Tibial artery (tissue), 4 donors: Measurements from ENCODE around the gene PLCD4.

ENCODE experiments used
- DNase-seq, 2 donors: peaks; one replicate each; pipeline ENCODE4 v3.0.0-alpha.2; 2019
- H3K27ac ChIP-seq, 2 donors: fragments of 200-600 bp; sonication (generic) in 1 of 2; 1 replicate in 1 of 2; 2 replicates in 1 of 2; pipeline ENCODE4 v1.5.1; 2018 to 2019; ENCODE audit warnings: mild to moderate bottlenecking in 1 of 2
- H3K27me3 ChIP-seq, 2 donors: fragments of 200-600 bp; sonication (generic) in 1 of 2; one replicate each; pipeline versions ENCODE4 v1.5.1 to v1.6.0; 2016 to 2019
- H3K36me3 ChIP-seq, 3 donors: fragments of 200-600 bp; sonication (generic) in 2 of 3; one replicate each; pipeline ENCODE4 v1.5.1; 2016 to 2019; ENCODE audit warnings: mild to moderate bottlenecking in 2 of 3
- H3K4me1 ChIP-seq, 4 donors: fragments of 200-600 bp; sonication (generic) in 2 of 4; 1 replicate in 3 of 4; 2 replicates in 1 of 4; pipeline ENCODE4 v1.5.1; 2016 to 2019
- H3K4me3 ChIP-seq, 2 donors: fragments of 200-600 bp; sonication (generic) in 1 of 2; 1 replicate in 1 of 2; 2 replicates in 1 of 2; pipeline ENCODE4 v1.5.1; 2018 to 2019; ENCODE audit warnings: mild to moderate bottlenecking in 2 of 2
- H3K9me3 ChIP-seq, 3 donors: fragments of 200-600 bp; sonication (generic) in 1 of 3; one replicate each; pipeline ENCODE4 v1.5.1; 2016 to 2019
- CTCF ChIP-seq, 2 experiments: fragments of 200-600 bp in 1 of 2; fragments of 450-650 bp in 1 of 2; IDR thresholded peaks; one replicate each; pipeline ENCODE4 v1.5.1; 2017 to 2019; ENCODE audit warnings: antibody characterized with exemption in 2 of 2, mild to moderate bottlenecking in 1 of 2, moderate library complexity in 1 of 2
- intact Hi-C: fragments of 100-400 bp; cut with DNase I; formaldehyde crosslinking; loops from one replicate; pipeline ENCODE4 v1.15.0; 2023; ENCODE audit warnings: low total_unique reads

PLCD4 gene

GRCh38 chr2:218659258-218659987 is 51.7 kb downstream of the PLCD4 start, which contains the start of the genes BCS1L and ZNF142:
BCS1L (plus strand) TSS chr2:218659683; CDS start chr2:218660988, 1,305 bp downstream.
ZNF142 (minus strand) TSS chr2:218659623; CDS start chr2:218656429, 3,194 bp downstream.
- intact Hi-C loops = no loop called here
- no peak for TF ChIP-seq CTCF (IDR thresholded peaks at IDR 0.05)
- peak; percentile 94 for DNase-seq
- Histone ChIP-seq H3K9me3 (no peaks in the 10 kb centered on the region), H3K36me3 (peaks cover 42 to 55% (median 52%) of the 10 kb centered on the region in 3 donors), H3K4me1 (peaks cover 0 to 22% (median 12%) of the 10 kb centered on the region in 4 donors), H3K27ac (peak within 1 kb of the TSS; percentile 77 to 79), H3K27me3 (no peaks in the 10 kb centered on the region), H3K4me3 (peak within 1 kb of the TSS; percentile 77 to 83)

DNA sequence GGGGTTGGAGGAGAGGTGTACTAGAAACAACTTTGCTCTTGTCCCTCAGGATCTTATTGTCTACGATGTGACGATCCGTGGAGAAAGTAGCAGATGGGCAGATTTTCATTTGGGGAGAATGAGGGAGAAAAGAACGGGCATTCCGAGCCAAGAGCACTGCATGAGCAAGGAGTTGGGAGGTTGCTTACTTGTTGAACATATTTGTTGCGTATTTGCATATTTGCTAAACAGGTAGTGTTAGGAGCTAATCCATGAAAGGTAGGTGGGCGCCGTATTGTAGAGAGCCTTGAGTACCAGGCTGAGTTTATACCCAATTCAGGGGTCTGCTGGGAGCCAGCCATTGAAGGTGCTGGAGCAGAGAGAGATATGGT is 52.3 kb downstream of the PLCD4 start:
- no peaks in the 10 kb centered on the region for H3K27me3 ChIP-seq
- TF ChIP-seq CTCF (IDR thresholded peaks at IDR 0.05) = no peak
- intact Hi-C loops = no loop called here
- DNase-seq = no peak
- peaks cover 0 to 22% (median 12%) of the 10 kb centered on the region in 4 donors for H3K4me1 ChIP-seq
- H3K36me3 ChIP-seq = peaks cover 45 to 55% (median 52%) of the 10 kb centered on the region in 3 donors
- H3K4me3 ChIP-seq = peak overlapping the region; percentile 77 to 83
- peak overlapping the region; percentile 77 to 79 for H3K27ac ChIP-seq
- no peaks in the 10 kb centered on the region for H3K9me3 ChIP-seq

DNA sequence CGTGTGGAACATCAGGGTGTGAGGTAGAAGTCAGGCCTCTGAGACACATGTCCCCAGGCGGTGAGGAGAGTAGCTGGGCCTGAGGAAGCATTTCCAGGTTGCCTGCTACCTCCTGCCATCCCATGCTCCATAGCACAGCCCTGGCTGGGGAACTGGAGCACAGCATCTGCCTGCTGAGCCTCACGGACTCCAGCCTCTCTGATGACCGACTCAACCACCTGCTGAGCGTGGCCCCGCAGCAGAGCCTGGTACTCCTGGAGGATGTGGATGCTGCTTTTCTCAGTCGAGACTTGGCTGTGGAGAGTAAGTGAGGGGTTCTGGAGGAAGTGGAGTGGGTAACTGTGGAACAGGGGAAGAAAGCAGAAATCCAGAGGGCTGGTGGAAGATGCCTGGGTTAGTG is 54.7 kb downstream of the PLCD4 start:
- intact Hi-C loops = no loop called here

DNA sequence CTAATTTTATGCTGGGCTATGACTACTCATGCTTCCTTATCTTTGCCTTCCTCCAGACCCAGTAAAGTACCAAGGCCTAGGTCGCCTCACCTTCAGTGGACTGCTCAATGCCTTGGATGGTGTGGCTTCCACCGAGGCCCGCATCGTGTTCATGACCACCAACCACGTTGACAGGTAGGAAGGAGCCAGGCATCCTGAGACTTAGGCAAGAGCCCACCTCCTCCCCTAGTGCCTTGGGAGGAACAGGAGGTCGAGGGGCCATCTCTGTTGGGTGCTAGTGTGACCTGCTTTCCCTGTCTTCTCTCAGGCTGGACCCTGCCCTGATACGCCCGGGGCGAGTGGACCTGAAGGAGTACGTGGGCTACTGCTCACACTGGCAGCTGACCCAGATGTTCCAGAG is 55.1 kb downstream of the PLCD4 start:
- no peak for DNase-seq
- intact Hi-C loops = no loop called here
- Histone ChIP-seq H3K4me1 (peaks cover 0 to 20% (median 10%) of the 10 kb centered on the region in 4 donors), H3K9me3 (no peaks in the 10 kb centered on the region), H3K27me3 (no peaks in the 10 kb centered on the region), H3K36me3 (peaks cover 55 to 67% (median 59%) of the 10 kb centered on the region in 3 donors), H3K27ac (no peak overlapping the region), H3K4me3 (no peak overlapping the region)
- no peak for TF ChIP-seq CTCF (IDR thresholded peaks at IDR 0.05)

More for the DNA sequence above, 54.7 kb downstream of the PLCD4 start:
- H3K9me3 ChIP-seq = no peaks in the 10 kb centered on the region
- H3K4me3 ChIP-seq = no peak overlapping the region
- no peak for DNase-seq
- H3K36me3 ChIP-seq = peaks cover 51 to 62% (median 59%) of the 10 kb centered on the region in 3 donors
- H3K27ac ChIP-seq = no peak overlapping the region
- no peaks in the 10 kb centered on the region for H3K27me3 ChIP-seq
- no peak for TF ChIP-seq CTCF (IDR thresholded peaks at IDR 0.05)
- peaks cover 0 to 22% (median 11%) of the 10 kb centered on the region in 4 donors for H3K4me1 ChIP-seq

DNA sequence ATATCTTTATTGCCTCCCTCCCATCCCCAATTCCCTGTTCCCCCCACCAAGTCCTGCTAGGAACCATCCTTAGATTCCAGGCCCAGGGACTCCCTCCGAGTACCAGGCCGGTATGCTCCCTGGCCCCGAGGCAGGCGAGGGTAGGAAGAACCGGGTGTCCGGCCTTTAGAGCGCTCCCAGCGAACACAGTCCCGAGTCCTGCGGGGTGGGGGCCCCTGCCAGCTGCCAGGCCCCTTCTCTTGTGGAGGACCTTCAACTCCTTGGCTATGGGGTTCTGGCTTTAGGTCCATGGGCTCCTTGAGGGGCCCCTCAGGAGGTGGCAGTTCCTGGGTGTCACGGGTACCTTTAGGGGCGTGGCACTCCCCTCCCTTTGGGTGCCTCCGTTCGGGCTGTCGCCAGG is 56.2 kb downstream of the PLCD4 start:
- Histone ChIP-seq H3K27me3 (no peaks in the 10 kb centered on the region), H3K36me3 (peaks cover 66 to 77% (median 67%) of the 10 kb centered on the region in 3 donors), H3K9me3 (no peaks in the 10 kb centered on the region), H3K27ac (no peak overlapping the region), H3K4me3 (no peak overlapping the region), H3K4me1 (peaks cover 0 to 10% (median 3%) of the 10 kb centered on the region in 4 donors)
- no peak for DNase-seq
- no peak for TF ChIP-seq CTCF (IDR thresholded peaks at IDR 0.05)
- intact Hi-C loops = no loop called here
